GM23338 (cell line): ENCODE data around the gene ZAR1. TPM values are rescaled to one million over a fixed set of nuclear protein-coding genes. Genes with fewer than 3 reads are reported as not detected.
A peak's percentile ranks its signal among the peaks of the same experiment; 100 is the strongest.

ENCODE experiments used
- ATAC-seq: fragments of 200-7000 bp; cut with Tn5 transposase; 3 replicates; pipeline ENCODE4 v1.9.1; 2020
- DNase-seq: peaks from one replicate; pipeline ENCODE4 v3.0.0-alpha.2; 2015; ENCODE audit warnings: low spot score
- H2AFZ ChIP-seq: fragments of 200-600 bp; sonication (generic); 2 replicates; pipeline ENCODE4 v1.8.0; 2016; ENCODE audit warnings: antibody characterized with exemption, mild to moderate bottlenecking, moderate library complexity
- H3F3A ChIP-seq: fragments of 200-600 bp; sonication (generic); replicated peaks from 2 replicates; pipeline ENCODE4 v1.8.0; 2017; ENCODE audit warnings: antibody characterized with exemption, mixed run types, low read depth
- H3K27ac ChIP-seq: fragments of 200-600 bp; sonication (generic); 2 replicates; pipeline ENCODE4 v1.6.1; 2016; ENCODE audit warnings: low read depth
- H3K27me3 ChIP-seq: fragments of 200-600 bp; sonication (generic); 2 replicates; pipeline ENCODE4 v1.8.0; 2016; ENCODE audit warnings: mild to moderate bottlenecking, mixed run types, moderate library complexity; ENCODE audit not compliant: insufficient read depth
- H3K36me3 ChIP-seq: fragments of 200-600 bp; sonication (generic); 2 replicates; pipeline ENCODE4 v1.8.0; 2016; ENCODE audit warnings: mild to moderate bottlenecking; ENCODE audit not compliant: insufficient read depth
- H3K4me1 ChIP-seq: fragments of 200-600 bp; sonication (generic); 2 replicates; pipeline ENCODE4 v1.8.0; 2016; ENCODE audit warnings: mild to moderate bottlenecking, moderate library complexity; ENCODE audit not compliant: insufficient read depth
- H3K4me2 ChIP-seq: fragments of 200-600 bp; sonication (generic); 2 replicates; pipeline ENCODE4 v1.7.1; 2017; ENCODE audit warnings: mixed run types
- H3K4me3 ChIP-seq: fragments of 200-600 bp; sonication (generic); 2 replicates; pipeline ENCODE4 v1.6.1; 2016; ENCODE audit warnings: mixed run types
- H3K79me2 ChIP-seq: fragments of 200-600 bp; sonication (generic); replicated peaks from 2 replicates; pipeline ENCODE4 v1.8.0; 2017; ENCODE audit warnings: mild to moderate bottlenecking; ENCODE audit not compliant: insufficient read depth
- H3K9me2 ChIP-seq: fragments of 200-600 bp; sonication (generic); 2 replicates; pipeline ENCODE4 v1.8.0; 2017; ENCODE audit not compliant: insufficient read depth
- H4K20me1 ChIP-seq: fragments of 200-600 bp; sonication (generic); replicated peaks from 2 replicates; pipeline ENCODE4 v1.8.0; 2017; ENCODE audit warnings: mild to moderate bottlenecking; ENCODE audit not compliant: insufficient read depth
- H3K27ac Mint-ChIP-seq: 2 replicates; pipeline ENCODE4 v1.8.0; 2020; ENCODE audit warnings: inconsistent platforms, mild to moderate bottlenecking, moderate library complexity, mixed read lengths
- H3K27me3 Mint-ChIP-seq: 3 replicates; pipeline ENCODE4 v1.8.0; 2022; ENCODE audit warnings: low read depth, mild to moderate bottlenecking, moderate library complexity, mixed read lengths, inconsistent platforms; ENCODE audit not compliant: insufficient read depth, poor library complexity
- H3K36me3 Mint-ChIP-seq: 3 replicates; pipeline ENCODE4 v1.8.0; 2021; ENCODE audit warnings: low read depth, mild to moderate bottlenecking, inconsistent platforms, moderate library complexity, mixed read lengths
- H3K4me1 Mint-ChIP-seq: 3 replicates; pipeline ENCODE4 v1.8.0; 2020; ENCODE audit warnings: mild to moderate bottlenecking, inconsistent platforms, mixed read lengths
- H3K4me3 Mint-ChIP-seq: 3 replicates; pipeline ENCODE4 v1.8.0; 2021; ENCODE audit warnings: moderate library complexity, mild to moderate bottlenecking, inconsistent platforms, mixed read lengths
- H3K9me3 Mint-ChIP-seq: 3 replicates; pipeline ENCODE4 v1.8.0; 2020; ENCODE audit warnings: moderate library complexity, mild to moderate bottlenecking, inconsistent platforms, mixed read lengths
- ETS1 ChIP-seq: IDR thresholded peaks from 2 replicates; pipeline ENCODE4 v1.6.1; 2016; ENCODE audit warnings: antibody characterized with exemption
- EZH2 ChIP-seq: fragments of 200-600 bp; sonication (generic); IDR thresholded peaks from one replicate; pipeline ENCODE4 v1.8.0; 2017; ENCODE audit warnings: antibody characterized with exemption, mild to moderate bottlenecking, low read depth; ENCODE audit not compliant: unreplicated experiment
- JUNB ChIP-seq: IDR thresholded peaks from one replicate; pipeline ENCODE4 v1.6.1; 2016; ENCODE audit warnings: antibody characterized with exemption; ENCODE audit not compliant: unreplicated experiment
- NANOG ChIP-seq: IDR thresholded peaks from 2 replicates; pipeline ENCODE4 v1.6.1; 2016; ENCODE audit warnings: antibody characterized with exemption, borderline replicate concordance
- POLR2AphosphoS5 ChIP-seq: IDR thresholded peaks from 2 replicates; pipeline ENCODE4 v1.6.1; 2016; ENCODE audit warnings: antibody characterized with exemption, low read depth
- STAT1 ChIP-seq: IDR thresholded peaks from one replicate; pipeline ENCODE4 v1.6.1; 2016; ENCODE audit warnings: antibody characterized with exemption; ENCODE audit not compliant: unreplicated experiment
- ZNF114 ChIP-seq: fragments of 250-450 bp; sonication (Bioruptor Pico); IDR thresholded peaks from 2 replicates; pipeline ENCODE4 v1.5.0; 2020; ENCODE audit warnings: mild to moderate bottlenecking, moderate library complexity
- ZNF331 ChIP-seq: fragments of 250-450 bp; sonication (Bioruptor Pico); IDR thresholded peaks from 2 replicates; pipeline ENCODE4 v1.5.0; 2020; ENCODE audit warnings: low read depth, mild to moderate bottlenecking, moderate library complexity
- ZNF462 ChIP-seq: fragments of 250-450 bp; sonication (Bioruptor Pico); IDR thresholded peaks from 2 replicates; pipeline ENCODE4 v1.5.0; 2020; ENCODE audit warnings: mild to moderate bottlenecking, moderate library complexity
- polyA plus RNA-seq: library from polyadenylated mRNA; unstranded; fragments of >200 nt; fragmentation: Nextera tagmentation; extraction: Ambion mirVana; gene quantifications from 2 replicates; pipeline ENCODE4 v1.2.1, GENCODE V29; 2016
- total RNA-seq: library from RNA; depleted of rRNA; stranded (reverse); fragments of >200 nt; shearing (Covaris generic); gene quantifications from 2 replicates; pipeline ENCODE4 v1.2.3, GENCODE V29; 2014
- TF ChIP-seq, protein P1 (sequence below): IDR thresholded peaks from one replicate; pipeline ENCODE4 v1.6.1; 2018; ENCODE audit warnings: antibody characterized with exemption; ENCODE audit not compliant: unreplicated experiment

ZAR1 gene
- total and polyA plus RNA-seq, 2 experiments from 2014 or later, result 0.27 to 1.6 TPM

DNA sequence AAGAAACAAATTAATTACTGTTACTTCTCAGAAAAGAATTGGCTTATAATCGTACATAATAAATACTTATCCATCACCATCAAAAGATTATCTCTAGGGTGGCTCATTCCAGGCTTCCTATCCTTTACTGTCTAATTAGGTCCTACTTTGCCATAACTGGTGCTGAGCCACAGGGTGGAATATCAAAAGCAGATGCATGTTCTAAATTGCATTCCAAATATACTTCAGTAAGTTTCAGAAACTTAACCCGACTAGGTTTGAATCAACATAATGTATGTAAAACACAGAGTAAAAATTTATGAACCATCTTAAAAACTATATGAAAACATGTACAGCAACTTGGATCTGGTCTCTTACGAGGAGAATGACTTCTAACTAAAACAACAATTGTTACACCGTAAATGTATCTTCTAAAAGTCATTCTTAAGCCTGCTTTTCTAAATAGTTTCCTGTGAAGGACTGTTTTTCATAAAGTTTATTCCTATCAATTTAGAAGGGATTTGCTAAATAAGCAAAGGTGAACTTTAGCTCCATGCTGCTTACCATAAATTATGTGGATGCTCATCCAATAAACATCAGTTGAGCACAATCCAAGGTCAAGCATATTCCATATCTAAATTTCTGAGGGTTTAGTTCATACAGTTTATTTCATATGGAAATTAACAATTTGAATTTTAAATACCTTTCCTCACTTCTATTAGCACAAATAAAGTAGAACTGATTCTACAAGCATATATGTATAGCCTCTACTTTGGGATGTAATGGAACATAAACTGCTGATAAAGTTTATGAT, 13.4 kb downstream of the ZAR1 start (continued):
- TF ChIP-seq, protein P1, sequence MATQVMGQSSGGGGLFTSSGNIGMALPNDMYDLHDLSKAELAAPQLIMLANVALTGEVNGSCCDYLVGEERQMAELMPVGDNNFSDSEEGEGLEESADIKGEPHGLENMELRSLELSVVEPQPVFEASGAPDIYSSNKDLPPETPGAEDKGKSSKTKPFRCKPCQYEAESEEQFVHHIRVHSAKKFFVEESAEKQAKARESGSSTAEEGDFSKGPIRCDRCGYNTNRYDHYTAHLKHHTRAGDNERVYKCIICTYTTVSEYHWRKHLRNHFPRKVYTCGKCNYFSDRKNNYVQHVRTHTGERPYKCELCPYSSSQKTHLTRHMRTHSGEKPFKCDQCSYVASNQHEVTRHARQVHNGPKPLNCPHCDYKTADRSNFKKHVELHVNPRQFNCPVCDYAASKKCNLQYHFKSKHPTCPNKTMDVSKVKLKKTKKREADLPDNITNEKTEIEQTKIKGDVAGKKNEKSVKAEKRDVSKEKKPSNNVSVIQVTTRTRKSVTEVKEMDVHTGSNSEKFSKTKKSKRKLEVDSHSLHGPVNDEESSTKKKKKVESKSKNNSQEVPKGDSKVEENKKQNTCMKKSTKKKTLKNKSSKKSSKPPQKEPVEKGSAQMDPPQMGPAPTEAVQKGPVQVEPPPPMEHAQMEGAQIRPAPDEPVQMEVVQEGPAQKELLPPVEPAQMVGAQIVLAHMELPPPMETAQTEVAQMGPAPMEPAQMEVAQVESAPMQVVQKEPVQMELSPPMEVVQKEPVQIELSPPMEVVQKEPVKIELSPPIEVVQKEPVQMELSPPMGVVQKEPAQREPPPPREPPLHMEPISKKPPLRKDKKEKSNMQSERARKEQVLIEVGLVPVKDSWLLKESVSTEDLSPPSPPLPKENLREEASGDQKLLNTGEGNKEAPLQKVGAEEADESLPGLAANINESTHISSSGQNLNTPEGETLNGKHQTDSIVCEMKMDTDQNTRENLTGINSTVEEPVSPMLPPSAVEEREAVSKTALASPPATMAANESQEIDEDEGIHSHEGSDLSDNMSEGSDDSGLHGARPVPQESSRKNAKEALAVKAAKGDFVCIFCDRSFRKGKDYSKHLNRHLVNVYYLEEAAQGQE, result no peak
- TF ChIP-seq ZNF331 (CRISPR knock-in tag) (no peak), POLR2AphosphoS5 (no peak), JUNB (no peak), NANOG (no peak), ETS1 (no peak)

GRCh38 chr4:48504026-48504330, 13.9 kb downstream of the ZAR1 start:
- Histone ChIP-seq H3K4me2 (peak overlapping the region; percentile 6; the same call in 1 of the 2 replicates), H3K27ac (no peak overlapping the region), H4K20me1 (no peaks in the 10 kb centered on the region), H3K27me3 (no peaks in the 10 kb centered on the region), H3F3A (no peaks in the 10 kb centered on the region), H3K79me2 (no peaks in the 10 kb centered on the region), H3K36me3 (no peaks in the 10 kb centered on the region), H3K4me3 (no peak overlapping the region), H3K9me2 (no peaks in the 10 kb centered on the region), H2AFZ (no peak overlapping the region), H3K4me1 (peaks cover 19% of the 10 kb centered on the region)
- ATAC-seq (no peak), DNase-seq (no peak)
- Mint-ChIP-seq H3K4me1 (peaks cover 18% of the 10 kb centered on the region), H3K9me3 (no peaks in the 10 kb centered on the region), H3K27ac (0 out of 2 replicates have a peak overlapping the region, but pooled peaks have one; percentile 37), H3K36me3 (peaks cover 13% of the 10 kb centered on the region; the same call in 2 of the 3 replicates), H3K4me3 (no peak overlapping the region), H3K27me3 (no peaks in the 10 kb centered on the region)
- TF ChIP-seq EZH2 (no peak), POLR2AphosphoS5 (no peak), ZNF462 (CRISPR knock-in tag) (no peak), ZNF331 (CRISPR knock-in tag) (no peak), ZNF114 (no peak), STAT1 (no peak)
- TF ChIP-seq, protein P1, result no peak
